Ovary (tissue), 9 donors: ENCODE measurements around the gene SELENOM. TPM values are rescaled to one million over a fixed set of nuclear protein-coding genes. Genes with fewer than 3 reads are reported as not detected.

ENCODE experiments used
- DNase-seq, 5 donors: peaks; one replicate each; pipeline ENCODE4 v3.0.0-alpha.2; 2019 to 2020
- H3K27ac ChIP-seq, 2 donors: fragments of 200-600 bp; one replicate each; pipeline versions ENCODE4 v1.5.1 to v1.8.0; 2019 to 2022
- H3K27me3 ChIP-seq: fragments of 200-600 bp; one replicate; pipeline ENCODE4 v1.8.0; 2022
- H3K36me3 ChIP-seq: fragments of 200-600 bp; sonication (generic); one replicate; pipeline ENCODE4 v1.5.1; 2019
- H3K4me1 ChIP-seq: one replicate; pipeline ENCODE4 v1.8.1; 2013; ENCODE audit warnings: mild to moderate bottlenecking, moderate library complexity; ENCODE audit not compliant: insufficient read depth
- H3K4me3 ChIP-seq: fragments of 200-600 bp; sonication (generic); one replicate; pipeline ENCODE4 v1.5.1; 2017
- H3K9me3 ChIP-seq, 2 donors: fragments of 200-600 bp in 1 of 2; sonication (generic) in 1 of 2; one replicate each; pipeline versions ENCODE4 v1.5.1 to v1.8.1; 2013 to 2019; ENCODE audit warnings: mild to moderate bottlenecking in 1 of 2, moderate library complexity in 1 of 2
- CTCF ChIP-seq, 3 donors: fragments of 450-650 bp in 2 of 3; fragments of 200-600 bp in 1 of 3; IDR thresholded peaks; one replicate each; pipeline versions ENCODE4 v1.5.1 to v1.8.0; 2016 to 2022; ENCODE audit warnings: antibody characterized with exemption in 3 of 3, mild to moderate bottlenecking in 1 of 3
- EP300 ChIP-seq: sonication (generic); formaldehyde crosslinking; IDR thresholded peaks from one replicate; pipeline ENCODE4 v1.6.1; 2017; ENCODE audit warnings: antibody characterized with exemption
- POLR2A ChIP-seq: fragments of 450-650 bp; IDR thresholded peaks from one replicate; pipeline ENCODE4 v1.6.1; 2017; ENCODE audit warnings: antibody characterized with exemption, mild to moderate bottlenecking, moderate library complexity
- WGBS, 3 donors: extraction: QIAGEN DNeasy Blood & Tissue Kit in 1 of 3; methylation state at CpG; one replicate each; pipeline versions ENCODE4 v1.1.5 to v1.1.7; 2013 to 2017; 5-methylcytosine and 5-hydroxymethylcytosine counted together
- intact Hi-C, 4 donors: fragments of 100-400 bp; cut with DNase I; formaldehyde crosslinking; loops; one replicate each; pipeline versions ENCODE4 v1.11.0 to v1.15.1; 2022 to 2023
- polyA plus RNA-seq, 2 donors: library from polyadenylated mRNA; stranded (reverse); fragments of 200-250 nt in 1 of 2; fragments of 350-450 nt in 1 of 2; fragmentation: Illumina TruSeq in 1 of 2; extraction: RNeasy Lipid Tissue Mini Kit (QIAGEN cat#74804) in 1 of 2; gene quantifications; one replicate each; pipeline ENCODE4 v1.2.3, GENCODE V29; 2013 to 2014
- total RNA-seq, 7 donors: library from RNA; depleted of rRNA in 2 of 7; stranded (reverse); fragments of >200 nt in 2 of 7; fragmentation: NEBNext Ultra II Directional in 3 of 7; extraction: Animal tissue kit (Norgen Biotek cat#: 25700) in 3 of 7; gene quantifications; one replicate each; pipeline versions ENCODE4 v1.1.0 to v1.2.4, GENCODE V29; 2016 to 2023
- donor health status: DM: no; HTN: no; CAD: no; lungs with moderate emphysema.
- donor health status: DM: no; HTN: no; CAD: no.
- donor health status: Bipolar disorder and iron deficiency.
- donor health status: DM: yes; HTN: yes; CAD: no.
- donor health status: DM: no; HTN: no; CAD: no.
- donor health status: DM: yes; HTN: yes; CAD: no.

The SELENOM gene
- total and polyA plus RNA-seq, 9 donors, result 25.7 to 678 (median 306) TPM

GRCh38 chr22:31122196-31122531, 14.8 kb upstream of the SELENOM start:
- no peak for DNase-seq
- no peaks in the 10 kb centered on the region for H3K27me3 ChIP-seq
- peaks cover 3% of the 10 kb centered on the region for H3K4me1 ChIP-seq
- H3K36me3 ChIP-seq, result no peaks in the 10 kb centered on the region
- no peak overlapping the region for H3K4me3 ChIP-seq
- intact Hi-C loops, result no loop called here
- TF ChIP-seq EP300 (no peak), POLR2A (no peak), CTCF (IDR thresholded peaks at IDR 0.05) (no peak)
- H3K27ac ChIP-seq, result no peak overlapping the region
- H3K9me3 ChIP-seq, result no peaks in the 10 kb centered on the region
- WGBS, 3 donors, result 67 to 79% (median 68%) methylated on average over 2 of the region's 2 CpGs

- Histone ChIP-seq H3K4me3 (no peak overlapping the region), H3K27me3 (no peaks in the 10 kb centered on the region), H3K36me3 (no peaks in the 10 kb centered on the region), H3K27ac (no peak overlapping the region), H3K9me3 (no peaks in the 10 kb centered on the region), H3K4me1 (peaks cover 3% of the 10 kb centered on the region)
- 95 to 97% (median 96%) methylated on average over 4 of the region's 4 CpGs for WGBS, 3 donors
- intact Hi-C loops, result no loop called here
- TF ChIP-seq POLR2A (no peak), CTCF (IDR thresholded peaks at IDR 0.05) (no peak), EP300 (no peak)
- DNase-seq, result no peak
These were observed 14.0 kb upstream of the SELENOM start for GRCh38 chr22:31121403-31121802.

- intact Hi-C loops, result no loop called here
- H3K27ac ChIP-seq, result no peak overlapping the region
- TF ChIP-seq POLR2A (no peak), EP300 (no peak), CTCF (IDR thresholded peaks at IDR 0.05) (no peak)
- WGBS, 3 donors, result 91 to 98% (median 96%) methylated on average over 1 of the region's 1 CpG
- H3K4me3 ChIP-seq, result no peak overlapping the region
- peaks cover 3% of the 10 kb centered on the region for H3K4me1 ChIP-seq
- DNase-seq, result no peak
- no peaks in the 10 kb centered on the region for H3K36me3 ChIP-seq
- H3K27me3 ChIP-seq, result no peaks in the 10 kb centered on the region
- no peaks in the 10 kb centered on the region for H3K9me3 ChIP-seq
These were observed 13.3 kb upstream of the SELENOM start for GRCh38 chr22:31120642-31121041.

GRCh38 chr22:31120230-31120629, 12.9 kb upstream of the SELENOM start:
- no peaks in the 10 kb centered on the region for H3K36me3 ChIP-seq
- H3K27ac ChIP-seq, result no peak overlapping the region
- no peak for TF ChIP-seq POLR2A
- no peak for TF ChIP-seq EP300
- no peak for TF ChIP-seq CTCF (IDR thresholded peaks at IDR 0.05)

More at GRCh38 chr22:31120230-31120629, 12.9 kb upstream of the SELENOM start:
- Histone ChIP-seq H3K4me1 (peaks cover 3% of the 10 kb centered on the region), H3K27me3 (no peaks in the 10 kb centered on the region), H3K9me3 (no peaks in the 10 kb centered on the region), H3K4me3 (no peak overlapping the region)
- WGBS, 3 donors, result 39 to 55% (median 44%) methylated on average over 5 of the region's 5 CpGs
- intact Hi-C loops, result no loop called here
- no peak for DNase-seq
